ENCODE measurements around the gene ADGRV1. TPM values are rescaled to one million over a fixed set of nuclear protein-coding genes. Genes with fewer than 3 reads are reported as not detected.

ADGRV1 gene
- total RNA-seq, 1 experiment from 2014 or later, result 6.8 TPM

GRCh38 chr5:91166059-91166807 is 607.6 kb downstream of the ADGRV1 start:
- intact Hi-C loops (cut with micrococcal nuclease; ENCODE audit: unreplicated experiment), result no loop called here
- no peak for DNase-seq (ENCODE audit: low spot score)
- no peaks in the 10 kb centered on the region for H3K27me3 ChIP-seq (replicated peaks; ENCODE audit: insufficient read depth, low read depth, low read length, poor library complexity)
- ChIA-PET CTCF (no interaction called here), POLR2A (ENCODE audit: low non-redundant PET) (no interaction called here)
- TF ChIP-seq, protein P1, sequence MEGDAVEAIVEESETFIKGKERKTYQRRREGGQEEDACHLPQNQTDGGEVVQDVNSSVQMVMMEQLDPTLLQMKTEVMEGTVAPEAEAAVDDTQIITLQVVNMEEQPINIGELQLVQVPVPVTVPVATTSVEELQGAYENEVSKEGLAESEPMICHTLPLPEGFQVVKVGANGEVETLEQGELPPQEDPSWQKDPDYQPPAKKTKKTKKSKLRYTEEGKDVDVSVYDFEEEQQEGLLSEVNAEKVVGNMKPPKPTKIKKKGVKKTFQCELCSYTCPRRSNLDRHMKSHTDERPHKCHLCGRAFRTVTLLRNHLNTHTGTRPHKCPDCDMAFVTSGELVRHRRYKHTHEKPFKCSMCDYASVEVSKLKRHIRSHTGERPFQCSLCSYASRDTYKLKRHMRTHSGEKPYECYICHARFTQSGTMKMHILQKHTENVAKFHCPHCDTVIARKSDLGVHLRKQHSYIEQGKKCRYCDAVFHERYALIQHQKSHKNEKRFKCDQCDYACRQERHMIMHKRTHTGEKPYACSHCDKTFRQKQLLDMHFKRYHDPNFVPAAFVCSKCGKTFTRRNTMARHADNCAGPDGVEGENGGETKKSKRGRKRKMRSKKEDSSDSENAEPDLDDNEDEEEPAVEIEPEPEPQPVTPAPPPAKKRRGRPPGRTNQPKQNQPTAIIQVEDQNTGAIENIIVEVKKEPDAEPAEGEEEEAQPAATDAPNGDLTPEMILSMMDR (conservative IDR thresholded peaks at IDR 0.05; ENCODE audit: low read depth, low read length), result no peak
- no peak for TF ChIP-seq EZH2 (IDR thresholded peaks at IDR 0.05; ENCODE audit: borderline replicate concordance, low read depth, low read length, poor library complexity, severe bottlenecking)
- no peak overlapping the region for H3K4me3 ChIP-seq (ENCODE audit: low read depth, low read length, poor library complexity, severe bottlenecking)
- no peaks in the 10 kb centered on the region for H3K36me3 ChIP-seq (ENCODE audit: insufficient read depth, low read length, poor library complexity, severe bottlenecking)
- peaks cover 21% of the 10 kb centered on the region for H3K4me1 ChIP-seq (ENCODE audit: insufficient read depth, low read length, poor library complexity, severe bottlenecking)
- no peaks in the 10 kb centered on the region for H3K9me3 ChIP-seq (ENCODE audit: low read depth, low read length, poor library complexity, severe bottlenecking)
- BruUV-seq (replicated peaks), result no TSS peak
- no peak overlapping the region for H3K27ac ChIP-seq (ENCODE audit: low read depth, low read length, poor library complexity, severe bottlenecking)

GRCh38 chr5:91168859-91169258 is 610.3 kb downstream of the ADGRV1 start:
- CTCF ChIA-PET, result no interaction called here

DNA sequence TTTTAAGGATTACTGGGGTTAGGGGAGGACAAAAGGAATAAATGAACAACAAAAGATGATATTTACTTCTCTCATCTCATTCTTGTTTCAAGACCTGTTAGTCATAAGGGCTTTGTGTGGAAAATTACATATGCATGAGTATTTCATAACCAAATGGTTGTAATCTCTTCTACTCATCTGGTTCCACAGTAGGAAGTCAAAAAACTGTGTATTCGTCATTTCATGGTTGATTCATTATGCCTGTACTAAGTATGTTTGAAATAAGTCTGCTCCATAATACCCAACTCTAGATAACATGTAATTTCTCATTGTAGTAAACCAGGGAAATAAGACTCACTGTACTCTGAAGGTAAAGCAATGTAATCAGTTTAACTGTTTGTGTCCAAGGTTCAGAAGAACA is 611.7 kb downstream of the ADGRV1 start:
- POLR2A ChIA-PET (ENCODE audit: low non-redundant PET), result no interaction called here
- no peak overlapping the region for H3K4me3 ChIP-seq (ENCODE audit: low read depth, low read length, poor library complexity, severe bottlenecking)
- no TSS peak for BruUV-seq (replicated peaks)
- H3K4me1 ChIP-seq (ENCODE audit: insufficient read depth, low read length, poor library complexity, severe bottlenecking), result peaks cover 35% of the 10 kb centered on the region
- TF ChIP-seq EZH2 (IDR thresholded peaks at IDR 0.05; ENCODE audit: borderline replicate concordance, low read depth, low read length, poor library complexity, severe bottlenecking), result no peak
- TF ChIP-seq, protein P1 (conservative IDR thresholded peaks at IDR 0.05; ENCODE audit: low read depth, low read length), result no peak
- no peaks in the 10 kb centered on the region for H3K36me3 ChIP-seq (ENCODE audit: insufficient read depth, low read length, poor library complexity, severe bottlenecking)
- CTCF ChIA-PET, result no interaction called here
- H3K9me3 ChIP-seq (ENCODE audit: low read depth, low read length, poor library complexity, severe bottlenecking), result no peaks in the 10 kb centered on the region
- peak; percentile 78 for DNase-seq (ENCODE audit: low spot score)
- intact Hi-C loops (cut with micrococcal nuclease; ENCODE audit: unreplicated experiment), result no loop called here
- H3K27me3 ChIP-seq (replicated peaks; ENCODE audit: insufficient read depth, low read depth, low read length, poor library complexity), result no peaks in the 10 kb centered on the region
- H3K27ac ChIP-seq (ENCODE audit: low read depth, low read length, poor library complexity, severe bottlenecking), result peak overlapping the region; percentile 28

More at GRCh38 chr5:91168859-91169258, 610.3 kb downstream of the ADGRV1 start:
- no TSS peak for BruUV-seq (replicated peaks)
- DNase-seq (ENCODE audit: low spot score), result no peak
- Histone ChIP-seq H3K9me3 (ENCODE audit: low read depth, low read length, poor library complexity, severe bottlenecking) (no peaks in the 10 kb centered on the region), H3K4me3 (ENCODE audit: low read depth, low read length, poor library complexity, severe bottlenecking) (no peak overlapping the region), H3K27ac (ENCODE audit: low read depth, low read length, poor library complexity, severe bottlenecking) (no peak overlapping the region), H3K27me3 (replicated peaks; ENCODE audit: insufficient read depth, low read depth, low read length, poor library complexity) (no peaks in the 10 kb centered on the region), H3K4me1 (ENCODE audit: insufficient read depth, low read length, poor library complexity, severe bottlenecking) (peaks cover 26% of the 10 kb centered on the region), H3K36me3 (ENCODE audit: insufficient read depth, low read length, poor library complexity, severe bottlenecking) (no peaks in the 10 kb centered on the region)
- TF ChIP-seq, protein P1 (conservative IDR thresholded peaks at IDR 0.05; ENCODE audit: low read depth, low read length), result no peak
- no peak for TF ChIP-seq EZH2 (IDR thresholded peaks at IDR 0.05; ENCODE audit: borderline replicate concordance, low read depth, low read length, poor library complexity, severe bottlenecking)
- intact Hi-C loops (cut with micrococcal nuclease; ENCODE audit: unreplicated experiment), result no loop called here
- POLR2A ChIA-PET (ENCODE audit: low non-redundant PET), result no interaction called here

All from A673 (cell line).